ENCODE measurements around the gene CPXM1.
A peak's percentile ranks its signal among the peaks of the same experiment; 100 is the strongest.
"Not testable (repeated sequence)": the region's sequence is repeated elsewhere in the genome, so short reads cannot be mapped to it uniquely, and the experiment has no call there.

Gene CPXM1

DNA sequence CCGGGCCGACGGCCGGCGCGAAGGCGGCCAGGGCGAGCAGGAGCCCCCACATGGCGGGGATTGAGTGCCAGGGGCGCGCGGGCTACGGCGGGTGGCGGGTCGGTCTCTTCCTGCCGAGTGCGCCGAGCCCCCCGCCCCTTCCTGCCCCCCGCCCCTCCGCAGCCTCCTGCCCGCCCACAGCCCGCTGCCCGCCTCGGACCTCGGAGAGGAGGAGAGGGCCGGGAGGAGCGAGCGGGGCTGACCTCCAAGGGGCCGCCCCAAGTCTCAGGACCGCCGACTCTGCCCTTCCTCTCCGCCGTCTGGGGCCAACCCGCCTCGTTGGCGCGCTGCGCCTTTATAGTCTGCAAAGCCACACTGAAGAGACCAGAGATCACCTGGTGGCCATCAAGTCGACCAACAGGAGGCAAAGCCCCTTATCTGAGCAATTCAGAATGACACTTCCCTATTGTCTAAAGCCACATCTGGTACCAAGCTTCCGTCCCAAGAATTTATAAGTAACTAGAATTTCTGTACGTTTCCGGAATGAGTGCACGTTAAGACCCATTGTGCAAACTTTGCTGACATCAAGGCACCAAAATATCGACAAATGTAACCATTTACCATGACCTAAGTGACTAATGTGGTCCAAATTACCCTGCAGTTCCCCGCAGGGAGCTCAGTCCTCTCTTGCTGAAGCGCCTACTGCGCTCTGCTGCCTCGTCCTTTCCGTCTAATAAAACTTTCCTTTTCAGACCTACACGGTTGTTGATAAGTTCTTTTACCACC lies at the start of gene CPXM1:
TSS of gene CPXM1 (minus strand) at position 107 of the 765 bp plus-strand sequence. CDS start at position 52, 55 bp downstream.
- no peak for DNase-seq

DNA sequence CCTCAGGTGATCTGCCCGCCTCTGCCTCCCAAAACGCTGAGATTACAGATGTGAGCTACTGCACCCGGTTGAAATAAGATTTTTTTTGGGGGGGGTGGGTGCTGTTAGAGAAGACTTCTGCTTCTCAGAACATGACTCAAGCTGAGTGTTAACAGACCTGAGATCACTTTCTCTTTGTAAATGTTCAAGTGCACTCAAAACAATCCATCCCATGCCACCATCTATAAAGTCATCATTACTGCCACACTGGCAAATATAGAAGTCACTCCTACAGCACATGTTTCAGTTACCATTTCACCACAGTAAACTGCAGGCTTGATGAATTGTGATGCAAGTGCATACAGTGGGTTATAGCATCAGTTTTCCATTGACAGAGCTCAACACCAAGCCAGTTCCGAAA lies 49.1 kb upstream of the CPXM1 start:
- DNase-seq: no peak

DNA sequence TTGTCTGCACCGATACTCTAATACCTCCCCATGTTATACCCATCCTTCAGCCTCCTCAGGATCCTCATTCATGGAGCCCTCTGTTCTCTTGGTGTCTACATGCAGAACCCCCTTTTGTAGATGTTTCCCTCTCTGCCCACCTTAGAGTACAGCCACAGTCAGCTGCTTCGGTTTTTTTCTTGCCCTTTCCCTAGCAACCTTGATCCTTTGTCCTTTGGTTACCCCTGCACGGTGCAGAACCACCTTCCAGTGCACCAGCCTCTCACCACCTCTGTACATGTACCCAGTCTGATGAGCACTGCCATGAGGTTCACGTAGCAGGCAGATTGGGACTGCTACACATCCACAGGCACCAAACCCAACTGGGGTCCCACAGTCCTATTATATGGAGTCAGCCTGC lies 47.4 kb upstream of the CPXM1 start:
- DNase-seq: no peak

DNA sequence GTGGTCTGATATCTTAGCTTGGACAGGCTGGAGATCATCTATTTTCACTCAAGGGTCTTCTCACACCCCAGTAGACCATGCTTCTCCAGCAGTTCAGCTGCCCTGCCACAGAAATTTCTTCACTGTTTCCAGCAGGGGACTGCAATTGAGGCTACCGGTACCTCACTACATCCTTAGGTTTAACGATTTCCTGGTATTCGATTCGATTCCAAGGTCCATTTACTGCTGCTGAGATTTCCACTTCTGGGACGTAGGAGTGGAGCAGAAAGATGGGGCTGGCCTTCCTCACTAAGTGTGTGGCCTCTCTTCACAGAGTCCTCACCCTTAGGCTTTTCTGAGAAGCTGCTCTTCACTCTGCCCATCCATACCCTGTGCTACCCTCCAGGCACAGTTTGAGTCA lies 46.3 kb upstream of the CPXM1 start:
- no peak for DNase-seq

DNA sequence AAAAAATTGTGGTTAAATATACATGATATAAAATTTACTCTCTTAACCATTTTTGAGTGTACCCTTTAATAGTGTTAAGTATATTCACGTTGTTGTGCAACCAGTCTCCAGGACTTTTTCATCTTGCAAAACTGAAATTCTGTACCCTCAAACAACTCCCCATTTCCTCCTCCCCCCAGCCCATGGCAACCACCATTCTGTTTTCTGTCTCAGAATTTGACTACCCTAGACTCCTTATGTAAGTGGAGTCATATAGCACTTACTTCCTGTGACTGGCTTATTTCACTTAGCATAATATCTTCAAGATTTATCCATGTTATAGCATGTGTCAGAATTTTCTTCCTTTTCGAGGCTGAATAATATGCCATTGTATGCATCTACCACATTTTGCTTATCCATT lies 45.2 kb upstream of the CPXM1 start:
- DNase-seq: no peak

DNA sequence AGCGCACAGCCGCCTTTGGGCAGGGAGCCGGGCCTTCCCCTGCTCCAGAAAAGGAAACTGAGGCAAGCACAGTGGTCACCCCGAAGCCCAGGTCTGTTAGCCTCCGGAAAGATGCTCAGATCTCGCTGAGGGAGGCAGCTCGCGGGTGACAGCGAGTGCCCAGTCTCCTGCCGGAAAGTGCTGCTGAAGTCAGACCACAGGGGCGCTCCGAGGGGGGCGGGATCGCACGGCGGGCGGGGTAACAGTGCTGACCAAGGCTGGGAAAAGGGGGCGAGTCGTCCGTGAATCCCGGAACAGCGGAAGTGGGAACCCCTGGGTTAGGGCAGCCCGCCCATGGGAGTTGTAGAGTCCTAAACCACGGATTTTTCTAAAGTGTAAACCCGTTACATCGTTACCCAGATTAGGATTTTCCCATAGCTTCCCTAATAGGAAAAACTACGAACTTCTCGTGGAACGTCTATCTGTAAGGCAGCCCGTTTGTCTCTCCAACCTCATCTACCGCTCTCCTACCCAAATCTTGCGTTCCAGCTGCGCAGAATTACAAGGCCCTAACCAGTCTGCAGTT lies 40.6 kb upstream of the CPXM1 start:
- DNase-seq: peak in 1 of 2 experiments; percentile 28

DNA sequence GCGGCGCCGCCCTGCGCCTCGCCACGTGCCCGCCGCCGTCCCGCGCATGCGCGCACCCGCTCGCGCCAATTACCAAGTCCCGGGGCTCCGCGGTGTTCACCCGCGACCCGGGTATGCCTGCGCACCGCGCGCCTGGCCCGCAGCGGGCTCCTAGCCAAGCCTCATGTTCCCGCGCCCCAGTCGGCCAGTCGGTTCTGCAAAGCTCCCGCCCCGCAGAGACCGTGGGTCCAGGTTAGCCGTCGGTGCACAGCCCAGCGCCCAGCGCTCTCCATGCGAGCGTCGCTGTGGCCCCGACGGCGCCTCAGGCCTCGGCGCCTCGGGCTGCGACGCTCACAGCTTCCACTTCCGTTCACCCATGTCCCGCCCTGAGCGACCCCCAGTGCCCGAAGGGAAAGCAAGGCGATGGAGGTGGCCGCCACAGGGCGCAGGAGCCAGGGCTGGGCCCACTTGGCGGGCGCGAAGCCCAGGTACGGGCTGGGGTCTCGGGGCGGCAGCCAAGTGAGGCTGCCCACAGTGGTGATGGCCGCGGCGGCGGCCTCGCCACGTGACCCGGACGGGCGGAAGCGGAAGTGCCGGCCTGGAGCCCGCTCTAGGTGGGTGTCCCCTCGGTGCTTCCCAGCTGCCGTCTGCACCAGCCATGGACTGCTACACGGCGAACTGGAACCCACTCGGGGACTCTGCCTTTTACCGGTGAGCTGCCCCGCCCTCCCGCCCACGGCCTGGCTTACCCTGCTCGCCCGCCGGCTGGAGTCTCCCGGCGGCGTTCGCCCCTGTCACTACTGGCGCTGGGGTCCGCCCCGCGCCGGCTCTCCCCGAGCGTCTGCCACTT lies 39.9 kb upstream of the CPXM1 start, which contains the start of the genes PCED1A and VPS16:
TSS of gene PCED1A (minus strand) at position 518 of the 829 bp plus-strand sequence. CDS start 743 bp downstream, outside the sequence.
TSS of gene VPS16 (plus strand) at position 608 of the 829 bp plus-strand sequence. CDS start at position 638, 30 bp downstream.
- DNase-seq: peak; percentile 87

DNA sequence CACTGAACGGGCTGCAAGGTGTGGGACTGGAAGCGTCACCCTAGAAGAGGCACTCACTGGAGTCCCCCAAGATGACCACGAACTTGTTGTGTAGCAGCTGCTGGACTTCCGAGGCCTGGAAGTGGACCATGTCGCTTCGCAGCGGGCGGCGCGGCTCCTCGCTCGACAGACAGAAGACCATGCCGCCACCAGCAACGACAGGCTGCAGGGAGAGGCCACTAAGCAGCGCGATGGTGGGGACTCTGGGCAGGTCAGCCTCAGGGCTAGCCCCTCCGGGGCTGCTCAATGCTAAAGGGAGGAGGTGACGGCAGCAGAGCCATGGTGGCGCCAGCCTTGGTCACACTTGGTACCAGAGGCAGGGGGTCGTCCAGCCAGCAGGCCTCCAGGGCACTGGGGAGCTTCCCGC lies 39.3 kb upstream of the CPXM1 start:
- no peak for DNase-seq

DNA sequence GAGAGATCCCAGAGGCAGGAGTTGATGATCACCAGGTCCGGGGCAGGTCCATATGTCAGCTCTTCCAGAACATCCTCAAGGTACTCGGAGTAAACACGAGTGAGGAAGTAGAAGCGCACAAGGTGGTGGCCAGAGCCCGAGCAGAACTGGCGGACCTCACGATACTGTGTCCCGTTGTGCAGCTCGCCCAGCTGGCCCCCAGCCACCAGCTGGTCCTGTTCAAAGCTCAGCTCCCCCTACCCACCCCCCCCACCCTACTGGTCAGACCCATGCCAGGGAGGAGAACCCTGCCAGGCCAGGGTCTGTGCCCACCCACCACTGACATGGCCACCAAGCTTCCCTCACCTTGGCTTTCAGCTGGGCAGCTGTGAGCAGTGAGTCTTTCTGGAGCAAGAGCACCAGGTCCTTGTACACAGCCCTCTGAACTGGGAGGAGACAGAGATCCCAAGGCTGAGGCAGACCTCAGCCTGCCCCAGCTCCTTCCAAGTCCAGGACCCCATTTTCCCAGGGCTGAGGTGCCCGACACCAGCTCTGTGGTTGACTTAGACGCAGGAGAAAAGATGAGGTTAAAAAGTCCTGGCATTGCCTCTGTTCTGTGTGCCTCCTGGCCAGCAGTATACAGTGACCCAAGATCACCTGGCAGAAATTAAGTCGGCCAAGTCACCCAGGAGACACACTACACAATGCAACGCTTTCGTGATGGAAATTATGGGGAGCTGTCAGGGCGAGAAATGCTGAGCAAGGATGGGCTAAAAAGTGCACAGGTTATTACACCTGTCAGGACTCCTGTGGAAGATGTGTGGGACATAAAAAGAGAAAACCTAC lies 38.6 kb upstream of the CPXM1 start:
- DNase-seq: no peak

DNA sequence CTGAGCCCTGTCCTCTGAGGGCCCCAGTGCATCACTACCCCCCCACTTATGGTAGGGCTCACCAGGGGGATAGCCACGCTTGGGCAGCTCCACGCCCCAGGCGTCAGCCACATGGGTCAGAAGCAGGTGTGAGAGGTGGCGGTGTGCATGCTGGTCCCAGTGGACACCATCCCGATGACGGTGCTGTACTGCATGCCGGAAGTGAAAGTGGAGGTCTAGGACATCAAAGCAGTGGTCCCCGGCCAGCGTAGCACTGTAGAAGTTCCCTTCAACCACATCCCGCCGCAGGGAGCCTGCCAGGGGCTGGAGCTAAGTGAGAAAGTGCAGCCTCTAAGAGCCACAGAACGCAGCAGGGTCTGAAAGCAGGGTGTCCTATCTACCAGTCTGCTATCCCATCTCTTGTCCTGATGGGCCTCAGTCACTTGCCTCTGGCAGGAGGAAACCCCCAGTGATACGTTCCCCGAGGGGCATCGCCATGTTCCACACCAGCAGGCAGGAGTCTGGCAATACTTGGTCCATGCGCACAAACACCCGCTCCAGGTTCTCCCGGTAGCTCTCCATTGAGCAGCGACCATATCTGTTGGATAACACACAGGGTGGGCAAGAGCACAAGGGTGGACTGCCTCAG lies 37.9 kb upstream of the CPXM1 start:
- no peak for DNase-seq

DNA sequence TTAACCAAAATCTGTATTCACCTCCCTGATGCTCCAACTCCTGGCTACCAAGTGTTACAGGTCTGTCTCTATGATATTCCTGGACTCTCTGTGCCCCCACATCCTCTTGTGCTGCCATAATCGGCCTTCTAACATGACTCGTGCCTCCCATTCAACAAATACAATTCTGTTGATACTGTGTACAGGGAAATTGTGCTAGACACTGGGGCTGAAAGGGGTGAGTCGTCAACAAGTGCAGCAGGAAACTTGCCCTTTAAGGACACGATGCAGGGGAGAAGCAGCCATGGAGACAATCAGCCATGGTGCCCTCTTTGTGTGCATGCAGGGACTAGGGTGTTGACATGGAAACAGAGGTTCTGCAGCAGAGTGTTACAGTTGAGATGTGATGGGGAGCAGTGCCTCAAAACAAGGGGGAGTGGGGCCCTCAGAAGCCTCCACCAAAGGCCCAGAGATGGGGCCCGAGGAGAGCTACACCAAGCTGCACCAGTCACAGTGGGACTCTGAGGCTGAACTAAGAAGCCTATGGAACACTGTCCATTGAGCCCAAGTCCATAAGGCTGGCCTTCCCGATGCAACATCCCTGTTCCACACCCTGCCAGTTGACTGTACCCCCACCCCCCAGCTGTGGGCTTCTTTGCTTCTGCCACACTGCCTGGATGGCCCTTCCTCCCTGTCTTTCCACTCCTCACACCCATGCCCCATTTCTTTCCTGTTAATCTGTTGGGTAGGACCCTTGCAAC lies 37.0 kb upstream of the CPXM1 start:
- no peak for DNase-seq

DNA sequence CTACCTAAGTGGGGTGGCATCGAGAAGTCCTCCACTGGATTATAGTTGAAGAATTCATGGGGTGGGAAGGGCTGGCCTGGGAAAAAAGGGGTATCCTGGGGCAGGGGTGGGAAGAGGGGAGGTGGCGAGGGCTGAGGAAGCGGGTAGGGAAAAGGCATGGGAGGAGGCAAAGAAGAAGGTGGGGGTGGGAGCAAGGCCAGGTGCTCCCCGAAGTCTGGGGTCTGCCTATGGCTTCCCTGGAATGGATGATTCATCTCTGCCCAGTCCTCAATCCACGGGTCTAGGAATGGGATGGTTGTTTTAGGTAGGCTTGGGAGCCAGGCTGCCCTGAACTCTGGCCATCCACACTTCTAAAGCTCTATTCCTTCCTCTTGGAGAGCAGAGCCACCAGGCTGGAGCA lies 35.6 kb upstream of the CPXM1 start:
- no peak for DNase-seq

DNA sequence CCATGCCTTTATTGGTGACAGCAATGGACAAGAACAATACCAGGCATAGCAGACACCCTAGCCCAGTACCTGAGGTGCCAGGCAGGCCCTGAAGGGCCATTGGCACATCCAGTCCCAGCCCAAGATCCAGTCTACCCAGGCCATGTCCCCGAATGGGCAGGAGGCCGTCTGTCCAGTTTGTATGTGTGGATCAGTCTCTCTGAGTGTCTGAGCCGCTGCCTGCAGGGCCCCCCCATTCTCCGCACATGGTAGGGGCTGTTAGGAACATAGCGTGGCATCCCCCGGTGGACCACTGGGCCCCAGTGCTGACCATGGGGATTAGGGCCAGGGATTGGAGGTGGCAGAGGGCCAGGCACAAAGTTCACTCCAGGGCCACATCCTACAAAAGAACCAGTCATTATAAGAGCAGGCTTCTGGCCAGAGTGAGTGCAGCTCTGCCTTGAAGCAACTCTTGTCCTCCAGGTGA lies 34.9 kb upstream of the CPXM1 start:
- DNase-seq: no peak

DNA sequence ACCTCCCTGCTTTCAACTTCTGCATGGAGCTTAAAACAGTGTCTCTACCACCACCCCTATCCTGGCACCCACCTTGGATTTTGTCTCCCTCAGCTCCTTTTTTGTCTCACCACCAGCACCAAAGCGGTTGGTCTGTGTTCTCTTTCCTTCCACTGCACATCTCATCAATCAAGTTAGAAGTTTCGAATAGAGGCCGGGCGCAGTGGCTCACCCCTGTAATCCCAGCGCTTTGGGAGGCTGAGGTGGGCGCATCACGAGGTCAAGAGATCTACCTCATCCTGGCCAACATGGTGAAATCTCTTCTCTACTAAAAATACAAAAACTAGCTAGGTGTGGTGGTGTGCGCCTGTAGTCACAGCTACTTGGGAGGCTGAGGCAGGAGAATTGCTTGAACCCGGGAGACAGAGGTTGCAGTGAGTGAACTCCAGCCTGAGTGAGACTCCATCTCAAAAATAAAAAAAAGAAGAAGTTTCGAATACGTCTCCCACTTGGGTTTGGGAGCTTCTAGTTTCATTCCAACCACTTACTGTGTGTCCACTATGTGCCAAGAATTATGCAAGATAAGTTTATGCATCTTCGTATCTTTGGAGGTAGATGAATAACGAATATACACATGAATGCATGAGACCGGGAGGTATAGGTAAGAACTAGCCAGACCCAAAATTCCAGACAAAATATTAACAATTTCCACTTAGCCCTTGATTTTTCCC lies 34.1 kb upstream of the CPXM1 start:
- no peak for DNase-seq

DNA sequence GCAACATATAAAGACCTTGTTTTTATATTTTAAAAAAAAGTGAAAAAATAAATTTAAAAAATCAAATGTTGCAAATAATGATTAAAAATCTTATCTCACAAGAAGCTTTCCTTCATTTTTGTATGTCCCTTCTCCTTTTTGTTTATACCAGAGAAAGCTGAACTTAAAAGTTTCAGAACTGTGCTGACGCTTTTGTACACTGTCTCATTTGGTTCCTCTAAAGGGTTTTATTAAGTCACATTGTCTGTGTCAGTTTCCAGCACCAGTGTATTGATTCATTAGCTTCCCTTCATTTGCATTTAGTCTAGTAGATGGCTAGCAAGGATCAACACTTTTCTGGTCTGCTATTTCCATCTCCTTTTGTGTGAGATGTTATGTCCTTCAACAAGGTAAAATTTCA lies 33.3 kb upstream of the CPXM1 start:
- DNase-seq: no peak

DNA sequence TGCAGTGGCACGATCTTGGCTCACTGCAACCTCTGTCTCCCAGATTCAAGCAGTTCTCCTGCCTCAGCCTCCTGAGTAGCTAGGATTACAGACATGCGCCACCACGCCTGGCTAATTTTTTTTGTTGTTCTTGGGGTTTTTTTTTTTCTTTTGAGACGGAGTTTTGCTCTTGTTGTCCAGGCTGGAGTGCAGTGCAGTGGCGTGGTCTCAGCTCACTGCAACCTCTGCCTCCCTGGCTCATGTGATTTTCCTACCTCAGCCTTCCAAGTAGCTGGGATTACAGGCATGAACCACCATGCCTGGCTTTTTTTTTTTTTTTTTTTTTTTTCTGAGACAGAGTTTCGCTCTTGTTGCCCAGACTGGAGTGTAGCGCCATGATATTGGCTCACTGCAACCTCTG lies 30.8 kb upstream of the CPXM1 start:
- DNase-seq: not testable (repeated sequence)

DNA sequence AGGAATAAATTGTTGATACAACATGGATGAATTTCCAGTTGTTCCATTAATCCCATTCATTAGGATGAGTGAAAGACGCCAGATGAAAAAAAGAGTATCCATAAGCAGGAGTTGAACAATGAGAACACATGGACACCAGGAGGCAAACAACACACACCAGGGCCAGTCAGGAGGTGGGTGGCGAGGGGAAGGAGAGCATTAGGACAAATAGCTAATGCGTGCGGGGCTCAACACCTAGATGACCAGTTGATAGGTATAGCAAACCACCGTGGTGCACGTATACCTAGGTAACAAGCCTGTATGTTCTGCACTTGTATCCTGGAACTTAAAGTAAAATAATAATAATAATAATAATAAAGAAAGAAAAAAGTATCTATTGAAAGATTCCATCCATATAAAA lies 28.9 kb upstream of the CPXM1 start:
- DNase-seq: no peak

DNA sequence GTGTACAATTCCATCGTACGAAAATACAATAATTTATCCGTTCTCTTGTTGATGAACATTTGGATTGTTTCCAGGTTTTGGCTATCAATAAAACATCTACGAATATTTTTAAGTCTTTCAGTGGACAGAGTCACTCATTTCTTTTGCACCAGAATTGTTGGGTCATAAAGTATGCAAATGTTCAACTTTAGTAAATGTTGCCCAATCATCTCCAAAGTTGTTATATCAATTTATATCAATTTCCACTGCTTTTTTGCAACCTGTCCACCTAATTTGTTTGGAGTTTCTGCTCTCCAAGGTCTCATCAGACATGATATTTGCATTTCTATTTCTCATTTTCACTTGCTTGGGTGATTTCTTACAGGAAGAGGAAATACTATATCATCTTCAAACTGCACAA lies 26.2 kb upstream of the CPXM1 start:
- DNase-seq: no peak

DNA sequence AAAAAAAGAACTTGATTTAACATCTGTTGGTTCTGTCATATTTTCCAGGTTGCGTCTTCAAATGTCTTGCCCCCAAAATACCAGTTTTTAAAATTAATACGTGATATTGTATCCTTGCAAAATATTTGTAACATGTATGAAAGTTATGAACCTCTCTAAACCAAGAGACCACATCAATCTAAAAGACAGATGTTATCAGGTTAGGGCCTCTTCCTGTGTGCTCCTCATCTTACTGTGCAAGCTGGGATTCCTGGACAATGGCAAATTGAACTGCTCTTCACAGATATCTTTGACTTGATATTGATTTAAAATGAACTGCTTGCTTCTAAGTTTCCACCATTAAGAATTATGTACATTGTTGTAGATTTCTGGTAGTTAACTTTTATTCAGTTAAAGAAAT lies 25.3 kb upstream of the CPXM1 start:
- DNase-seq: no peak

DNA sequence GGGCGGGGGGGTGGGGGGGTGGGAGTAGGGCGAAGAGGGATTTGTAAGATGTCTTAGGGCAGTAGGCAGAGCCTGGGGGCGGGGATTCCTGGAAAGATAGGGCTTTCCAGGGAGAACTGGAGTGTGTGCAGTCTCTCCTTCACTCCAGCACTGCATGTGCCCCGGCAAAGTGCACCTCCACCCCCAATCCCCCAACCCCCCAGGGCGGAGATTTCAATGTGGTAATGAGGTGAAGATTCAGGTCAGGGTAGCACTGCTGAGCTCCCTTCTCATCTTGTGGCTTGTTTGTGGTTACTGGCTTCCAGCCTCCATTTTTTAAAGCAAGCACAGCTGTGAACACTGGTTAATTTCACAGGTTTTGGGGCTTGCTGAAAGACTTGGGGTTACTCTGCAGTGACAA lies 21.6 kb upstream of the CPXM1 start:
- DNase-seq: no peak

All from stimulated activated CD4-positive, alpha-beta T cell treated with anti-CD3 and anti-CD28 coated beads, Interleukin-4, amount 100 ng/mL, for 4 hours (primary cell).